Measurements from ENCODE around the gene RGS4. TPM values are rescaled to one million over a fixed set of nuclear protein-coding genes. Genes with fewer than 3 reads are reported as not detected.

Gene RGS4
- total and polyA plus RNA-seq, 2 experiments from 2014 or later: 0.32 to 0.38 TPM

- ATAC-seq (no peak), DNase-seq (ENCODE audit: low spot score) (no peak)
- no peak for TF ChIP-seq ZNF331 (CRISPR knock-in tag; IDR thresholded peaks at IDR 0.05; ENCODE audit: low read depth)
- TF ChIP-seq STAT1 (IDR thresholded peaks at IDR 0.05; ENCODE audit: unreplicated experiment): no peak
- no peak for TF ChIP-seq REST (IDR thresholded peaks at IDR 0.05; ENCODE audit: unreplicated experiment)
- no peak for TF ChIP-seq NANOG (IDR thresholded peaks at IDR 0.05; ENCODE audit: borderline replicate concordance)
- TF ChIP-seq ETS1 (IDR thresholded peaks at IDR 0.05): no peak
- no peak for TF ChIP-seq EZH2 (IDR thresholded peaks at IDR 0.05; ENCODE audit: low read depth, unreplicated experiment)
- no peak for TF ChIP-seq ZNF114 (CRISPR knock-in tag; IDR thresholded peaks at IDR 0.05)
- no peak for TF ChIP-seq CTCF (conservative IDR thresholded peaks at IDR 0.05; ENCODE audit: low read depth in 2 of 2)
- TF ChIP-seq ZNF462 (CRISPR knock-in tag; IDR thresholded peaks at IDR 0.05): no peak
- no peak for TF ChIP-seq EZH2phosphoT487 (IDR thresholded peaks at IDR 0.05; ENCODE audit: unreplicated experiment)
- TF ChIP-seq CREB1 (CRISPR knock-in tag; IDR thresholded peaks at IDR 0.05; ENCODE audit: low read depth): no peak
- TF ChIP-seq JUNB (IDR thresholded peaks at IDR 0.05; ENCODE audit: unreplicated experiment): no peak
- TF ChIP-seq POLR2AphosphoS5 (IDR thresholded peaks at IDR 0.05; ENCODE audit: low read depth): no peak
- no peaks in the 10 kb centered on the region for H3K4me1 Mint-ChIP-seq
- Histone ChIP-seq H3K27me3 (ENCODE audit: insufficient read depth) (no peaks in the 10 kb centered on the region), H3K4me2 (no peak overlapping the region), H3K4me3 (no peak overlapping the region), H3F3A (replicated peaks; ENCODE audit: low read depth) (no peaks in the 10 kb centered on the region), H2AFZ (no peak overlapping the region), H3K4me1 (ENCODE audit: insufficient read depth) (no peaks in the 10 kb centered on the region), H3K36me3 (ENCODE audit: insufficient read depth) (no peaks in the 10 kb centered on the region), H4K20me1 (replicated peaks; ENCODE audit: insufficient read depth) (no peaks in the 10 kb centered on the region), H3K79me2 (replicated peaks; ENCODE audit: insufficient read depth) (no peaks in the 10 kb centered on the region), H3K27ac (ENCODE audit: low read depth) (no peak overlapping the region), H3K9me2 (ENCODE audit: insufficient read depth) (peaks cover 3% of the 10 kb centered on the region)
- H3K9me3 Mint-ChIP-seq: peaks cover 18% of the 10 kb centered on the region; the same call in 2 of the 3 replicates
- no peak overlapping the region for H3K27ac Mint-ChIP-seq
- no peaks in the 10 kb centered on the region for H3K27me3 Mint-ChIP-seq (ENCODE audit: insufficient read depth, low read depth, poor library complexity)
- H3K4me3 Mint-ChIP-seq: no peak overlapping the region
- H3K36me3 Mint-ChIP-seq (ENCODE audit: low read depth): peaks cover 4% of the 10 kb centered on the region; the same call in 2 of the 3 replicates
Observed at GRCh38 chr1:163107655-163108054, 38.5 kb downstream of the RGS4 start.

Measured in GM23338 (cell line).